DND-41 (cell line): ENCODE measurements around the gene DCAF8L2.
"Not testable (repeated sequence)": the region's sequence is repeated elsewhere in the genome, so short reads cannot be mapped to it uniquely, and the experiment has no call there.

ENCODE experiments used
- ATAC-seq: fragments of 200-7000 bp; cut with Tn5 transposase; 3 replicates; pipeline ENCODE4 v1.9.1; 2021; ENCODE audit warnings: low read depth; ENCODE audit not compliant: insufficient read depth
- DNase-seq: peaks from one replicate; pipeline ENCODE4 v3.0.0-alpha.2; 2020
- H2AFZ ChIP-seq: 2 replicates; pipeline ENCODE4 v1.6.0; 2012; ENCODE audit warnings: low read depth, low read length
- H3K27ac ChIP-seq: 2 replicates; pipeline ENCODE4 v1.5.1; 2012; ENCODE audit warnings: low read length, inconsistent platforms
- H3K27me3 ChIP-seq: fragments of 200-600 bp; sonication (generic); 2 replicates; pipeline ENCODE4 v1.6.0; 2012; ENCODE audit warnings: low read length, mild to moderate bottlenecking, inconsistent platforms; ENCODE audit not compliant: insufficient read depth, poor library complexity
- H3K36me3 ChIP-seq: 2 replicates; pipeline ENCODE4 v1.5.1; 2012; ENCODE audit warnings: low read length, inconsistent platforms; ENCODE audit not compliant: insufficient read depth
- H3K4me1 ChIP-seq: 2 replicates; pipeline ENCODE4 v1.5.1; 2012; ENCODE audit warnings: mild to moderate bottlenecking, low read length; ENCODE audit not compliant: insufficient read depth
- H3K4me2 ChIP-seq: 2 replicates; pipeline ENCODE4 v1.6.0; 2012; ENCODE audit warnings: mild to moderate bottlenecking, moderate library complexity, low read length, inconsistent platforms; ENCODE audit not compliant: insufficient read depth
- H3K4me3 ChIP-seq, 2 experiments: fragments of 200-600 bp in 1 of 2; shearing (Covaris generic) in 1 of 2; 2 replicates each; pipeline ENCODE4 v1.5.1; 2012 to 2016; ENCODE audit warnings: inconsistent platforms in 2 of 2, low read length in 2 of 2, mild to moderate bottlenecking in 2 of 2, low read depth in 1 of 2, moderate library complexity in 1 of 2
- H3K79me2 ChIP-seq: 2 replicates; pipeline ENCODE4 v1.6.0; 2012; ENCODE audit warnings: low read length, inconsistent platforms; ENCODE audit not compliant: insufficient read depth
- H3K9ac ChIP-seq: 2 replicates; pipeline ENCODE4 v1.6.0; 2012; ENCODE audit warnings: low read depth, mild to moderate bottlenecking, inconsistent platforms, low read length, moderate library complexity
- H3K9me3 ChIP-seq: 2 replicates; pipeline ENCODE4 v1.5.1; 2012; ENCODE audit warnings: low read length, moderate library complexity, mild to moderate bottlenecking, inconsistent platforms; ENCODE audit not compliant: insufficient read depth, severe bottlenecking
- H4K20me1 ChIP-seq: 2 replicates; pipeline ENCODE4 v1.6.0; 2012; ENCODE audit warnings: low read length; ENCODE audit not compliant: insufficient read depth
- CTCF ChIP-seq: IDR thresholded peaks from 2 replicates; pipeline ENCODE4 v1.5.1; 2012; ENCODE audit warnings: borderline replicate concordance, low read length, moderate library complexity, mild to moderate bottlenecking; ENCODE audit not compliant: poor library complexity, severe bottlenecking; ENCODE audit errors: extremely low read depth
- EZH2 ChIP-seq: IDR thresholded peaks from 3 replicates; pipeline ENCODE4 v1.6.1; 2012; ENCODE audit warnings: borderline replicate concordance, low read depth, mild to moderate bottlenecking, moderate library complexity, low read length, inconsistent platforms; ENCODE audit not compliant: severe bottlenecking

DCAF8L2 gene

GRCh38 chrX:27590044-27590443, at the start of gene DCAF8L2:
Gene DCAF8L2, plus strand, starts transcription at chrX:27590344. Its CDS starts 156,552 bp downstream, at chrX:27746896.
- Histone ChIP-seq H3K4me2 (no peak within 1 kb of the TSS), H4K20me1 (no peaks in the 10 kb centered on the region), H3K27me3 (no peaks in the 10 kb centered on the region), H3K79me2 (no peaks in the 10 kb centered on the region), H2AFZ (no peak within 1 kb of the TSS), H3K27ac (no peak within 1 kb of the TSS), H3K9ac (no peak within 1 kb of the TSS), H3K4me3 (no peak within 1 kb of the TSS), H3K36me3 (no peaks in the 10 kb centered on the region), H3K9me3 (no peaks in the 10 kb centered on the region), H3K4me1 (no peaks in the 10 kb centered on the region)
- DNase-seq (no peak), ATAC-seq (no peak)
- no peak for TF ChIP-seq CTCF
- no peak for TF ChIP-seq EZH2

GRCh38 chrX:27541161-27541560, 49.0 kb upstream of the DCAF8L2 start:
- H3K27me3 ChIP-seq, H4K20me1 ChIP-seq, H3K9ac ChIP-seq, H3K27ac ChIP-seq, H3K4me1 ChIP-seq, H3K79me2 ChIP-seq, H2AFZ ChIP-seq, H3K9me3 ChIP-seq, DNase-seq, H3K4me2 ChIP-seq, ATAC-seq, H3K4me3 ChIP-seq, H3K36me3 ChIP-seq: not testable (repeated sequence)

- Histone ChIP-seq H3K4me2 (no peak overlapping the region), H3K9me3 (no peaks in the 10 kb centered on the region), H3K9ac (no peak overlapping the region), H3K36me3 (no peaks in the 10 kb centered on the region), H3K27ac (no peak overlapping the region), H3K27me3 (no peaks in the 10 kb centered on the region), H3K4me1 (no peaks in the 10 kb centered on the region), H3K4me3 (no peak overlapping the region), H3K79me2 (no peaks in the 10 kb centered on the region), H2AFZ (no peak overlapping the region), H4K20me1 (no peaks in the 10 kb centered on the region)
- ATAC-seq (no peak), DNase-seq (no peak)
- TF ChIP-seq EZH2 (no peak), CTCF (no peak)
These were observed 41.5 kb upstream of the DCAF8L2 start for GRCh38 chrX:27548624-27549023.

- Histone ChIP-seq H3K36me3 (no peaks in the 10 kb centered on the region), H3K4me2 (no peak overlapping the region), H3K79me2 (no peaks in the 10 kb centered on the region), H3K4me3 (no peak overlapping the region), H3K4me1 (no peaks in the 10 kb centered on the region), H3K9me3 (no peaks in the 10 kb centered on the region), H4K20me1 (no peaks in the 10 kb centered on the region), H2AFZ (no peak overlapping the region), H3K27ac (no peak overlapping the region), H3K9ac (no peak overlapping the region), H3K27me3 (no peaks in the 10 kb centered on the region)
- no peak for TF ChIP-seq EZH2
- TF ChIP-seq CTCF = no peak
- ATAC-seq (no peak), DNase-seq (no peak)
These were observed 40.5 kb upstream of the DCAF8L2 start for GRCh38 chrX:27549688-27550087.
